Measurements from ENCODE around the gene ZDHHC1. TPM values are rescaled to one million over a fixed set of nuclear protein-coding genes. Genes with fewer than 3 reads are reported as not detected.
A peak's percentile ranks its signal among the peaks of the same experiment; 100 is the strongest.
"Not testable (repeated sequence)": the region's sequence is repeated elsewhere in the genome, so short reads cannot be mapped to it uniquely, and the experiment has no call there.

Gene ZDHHC1
- total RNA-seq, 1 donor: 7.6 TPM

DNA sequence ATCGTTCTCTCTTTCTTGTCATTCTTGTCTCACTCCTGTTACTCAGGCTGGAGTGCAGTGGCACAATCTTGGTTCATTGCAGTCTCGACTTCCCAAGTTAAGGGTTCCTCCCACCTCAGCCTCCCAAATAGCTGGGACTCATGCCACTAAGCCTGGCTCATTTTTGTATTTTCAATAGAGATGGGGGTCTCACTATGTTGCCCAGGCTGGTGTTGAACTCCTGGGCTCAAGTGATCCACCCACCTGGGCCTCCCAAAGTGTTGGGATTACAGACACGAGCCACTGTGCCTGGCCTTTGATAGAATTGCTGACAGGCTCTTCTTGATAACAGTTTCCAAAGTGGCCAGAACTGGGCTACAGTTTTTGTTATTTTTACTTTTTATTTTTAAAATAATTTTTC is 55.2 kb downstream of the ZDHHC1 start:
- no peak overlapping the region for H3K4me3 ChIP-seq (ENCODE audit: low read depth, low read length)
- no peak for DNase-seq (ENCODE audit: low read depth)
- no peak for TF ChIP-seq CTCF (IDR thresholded peaks at IDR 0.05; ENCODE audit: insufficient read depth, low read length)

DNA sequence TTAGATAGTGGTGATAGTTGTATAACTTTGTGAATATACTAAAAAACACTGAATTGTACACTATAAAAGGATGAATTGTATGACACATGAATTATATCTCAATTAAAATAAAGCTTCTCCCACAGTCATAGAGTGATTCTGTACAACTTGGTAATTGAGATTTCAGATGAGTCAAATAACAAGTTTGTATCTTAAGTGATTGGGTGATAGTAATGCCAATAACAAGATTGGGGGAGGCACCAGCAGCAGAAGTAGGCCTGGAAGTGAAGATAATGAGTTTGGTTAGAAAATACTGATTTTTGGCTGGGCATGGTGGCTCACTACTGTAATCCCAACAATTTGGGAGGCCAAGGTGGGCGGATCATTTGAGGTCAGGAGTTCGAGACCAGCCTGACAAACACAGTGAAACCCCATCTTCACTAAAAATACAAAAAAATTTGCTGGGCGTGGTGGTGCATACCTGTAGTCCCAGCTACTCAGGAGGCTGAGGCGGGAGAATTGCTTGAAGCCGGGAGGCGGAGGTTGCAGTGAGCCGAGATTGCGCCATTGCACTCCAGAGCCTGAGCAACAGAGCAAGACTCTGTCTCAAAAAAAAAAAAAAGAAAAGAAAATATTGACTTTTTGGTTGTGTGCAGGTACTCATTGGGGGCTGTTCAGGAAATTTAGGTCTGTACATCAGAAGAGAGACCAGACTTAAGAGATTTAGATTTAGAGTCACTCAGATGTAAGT is 56.6 kb downstream of the ZDHHC1 start:
- DNase-seq (ENCODE audit: low read depth); H3K4me3 ChIP-seq (ENCODE audit: low read depth, low read length): not testable (repeated sequence)

GRCh38 chr16:67357561-67357960 is 58.7 kb downstream of the ZDHHC1 start:
- no peak for TF ChIP-seq CTCF (IDR thresholded peaks at IDR 0.05; ENCODE audit: insufficient read depth, low read length)
- no peak for DNase-seq (ENCODE audit: low read depth)
- no peak overlapping the region for H3K4me3 ChIP-seq (ENCODE audit: low read depth, low read length)

DNA sequence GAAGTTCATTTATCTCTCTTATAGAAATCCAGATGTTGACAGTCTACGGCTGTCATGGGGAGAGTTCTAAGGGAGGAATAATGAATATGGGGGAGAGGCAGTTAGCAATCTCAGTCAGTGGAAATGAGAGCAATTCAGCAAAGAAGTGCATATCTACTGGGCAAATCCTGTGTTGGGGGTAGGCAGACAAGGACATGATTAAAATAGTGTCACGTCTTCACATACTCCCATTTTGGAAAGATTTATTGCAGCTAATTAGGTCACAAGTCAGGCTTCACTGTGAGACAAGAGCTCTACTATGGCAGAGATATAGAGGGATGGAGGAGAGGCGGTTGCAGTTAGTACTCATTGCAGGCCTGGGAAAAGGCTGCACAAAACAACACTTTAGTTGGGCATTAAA is 59.9 kb downstream of the ZDHHC1 start:
- TF ChIP-seq CTCF (IDR thresholded peaks at IDR 0.05; ENCODE audit: insufficient read depth, low read length): no peak
- DNase-seq (ENCODE audit: low read depth): no peak
- H3K4me3 ChIP-seq (ENCODE audit: low read depth, low read length): no peak overlapping the region

GRCh38 chr16:67352463-67352862 is 63.8 kb downstream of the ZDHHC1 start:
- not testable (repeated sequence) for DNase-seq (ENCODE audit: low read depth); H3K4me3 ChIP-seq (ENCODE audit: low read depth, low read length)

DNA sequence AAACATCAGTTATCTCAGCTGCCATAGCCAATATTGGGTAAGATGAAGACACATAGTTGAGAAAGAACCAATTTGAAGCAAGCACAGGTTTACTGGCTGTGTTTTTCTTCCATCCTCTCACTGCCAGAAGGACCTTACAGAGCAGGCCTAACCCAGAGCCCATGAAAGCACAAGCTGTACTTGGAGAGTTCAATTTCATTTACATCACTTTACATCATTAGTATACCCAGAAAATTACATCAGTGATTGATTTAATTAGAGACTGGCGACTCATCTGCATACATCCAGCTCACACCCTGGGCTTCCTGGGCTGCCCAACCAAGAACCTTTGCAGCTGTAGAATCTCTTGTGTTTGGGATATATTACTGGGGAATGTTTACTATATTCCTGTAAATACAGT is 66.0 kb downstream of the ZDHHC1 start:
- H3K4me3 ChIP-seq (ENCODE audit: low read depth, low read length): no peak overlapping the region
- DNase-seq (ENCODE audit: low read depth): no peak
- TF ChIP-seq CTCF (IDR thresholded peaks at IDR 0.05; ENCODE audit: insufficient read depth, low read length): no peak

- DNase-seq (ENCODE audit: low read depth): peak; percentile 46
- peak; percentile 55 for TF ChIP-seq CTCF (IDR thresholded peaks at IDR 0.05; ENCODE audit: insufficient read depth, low read length)
- no peak overlapping the region for H3K4me3 ChIP-seq (ENCODE audit: low read depth, low read length)
Observed at GRCh38 chr16:67349172-67349571, 67.1 kb downstream of the ZDHHC1 start.

DNA sequence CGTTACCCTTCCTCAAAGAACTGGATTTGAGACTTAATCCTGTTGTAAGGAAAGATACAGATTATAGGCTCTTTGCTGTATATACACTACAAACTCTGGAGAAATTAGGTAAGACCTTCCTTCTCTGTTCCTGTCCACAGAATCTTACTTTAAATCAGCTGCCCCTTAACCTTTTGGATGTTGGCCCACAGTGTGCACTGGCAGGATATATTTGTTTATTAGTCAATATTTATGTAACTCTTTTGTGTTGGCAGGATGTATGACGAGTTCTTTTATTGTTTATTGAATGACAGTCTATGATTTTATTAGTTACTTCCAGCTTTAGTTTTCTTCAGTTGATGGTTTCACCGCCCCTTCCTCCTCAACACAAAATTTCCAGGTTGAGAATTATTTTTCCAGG is 69.9 kb downstream of the ZDHHC1 start:
- H3K4me3 ChIP-seq (ENCODE audit: low read depth, low read length): no peak overlapping the region
- no peak for DNase-seq (ENCODE audit: low read depth)
- no peak for TF ChIP-seq CTCF (IDR thresholded peaks at IDR 0.05; ENCODE audit: insufficient read depth, low read length)

Data from fibroblast of the aortic adventitia (primary cell).